ENCODE results near the gene PIP4K2B. TPM values are rescaled to one million over a fixed set of nuclear protein-coding genes. Genes with fewer than 3 reads are reported as not detected.

The PIP4K2B gene
- total and polyA plus RNA-seq, 2 donors from 2014 or later = 15.3 to 41.2 TPM

GRCh38 chr17:38786372-38786771 is 13.0 kb downstream of the PIP4K2B start:
- intact Hi-C loops (cut with DNase I) = no loop called here

GRCh38 chr17:38783227-38783626 is 16.1 kb downstream of the PIP4K2B start:
- Histone ChIP-seq H3K4me1 (ENCODE audit: control insufficient read depth in 2 of 3, insufficient read depth in 2 of 3, low read depth in 1 of 3, low read length in 3 of 3) (no peaks in the 10 kb centered on the region), H3K36me3 (ENCODE audit: control insufficient read depth in 2 of 3, insufficient read depth in 3 of 3, low read length in 3 of 3) (peaks cover 22 to 77% (median 62%) of the 10 kb centered on the region in 3 donors)
- no peak for FAIRE-seq

More at GRCh38 chr17:38786372-38786771, 13.0 kb downstream of the PIP4K2B start:
- Histone ChIP-seq H3K9ac (ENCODE audit: low read length in 3 of 3) (no peak overlapping the region), H3K4me3 (ENCODE audit: low read length in 3 of 3) (no peak overlapping the region), H3K9me3 (ENCODE audit: control insufficient read depth in 2 of 3, insufficient read depth in 1 of 3, low read length in 3 of 3) (no peaks in the 10 kb centered on the region), H3K36me3 (ENCODE audit: control insufficient read depth in 2 of 3, insufficient read depth in 3 of 3, low read length in 3 of 3) (peaks cover 18 to 45% (median 37%) of the 10 kb centered on the region in 3 donors), H3K27ac (ENCODE audit: low read depth in 2 of 2, low read length in 2 of 2) (no peak overlapping the region), H3K27me3 (ENCODE audit: control insufficient read depth, insufficient read depth, low read length) (no peaks in the 10 kb centered on the region), H3K4me1 (ENCODE audit: control insufficient read depth in 2 of 3, insufficient read depth in 2 of 3, low read depth in 1 of 3, low read length in 3 of 3) (peaks cover 0 to 5% (median 4%) of the 10 kb centered on the region in 3 donors)
- no peak for DNase-seq
- no peak for FAIRE-seq
- TF ChIP-seq, protein P1, sequence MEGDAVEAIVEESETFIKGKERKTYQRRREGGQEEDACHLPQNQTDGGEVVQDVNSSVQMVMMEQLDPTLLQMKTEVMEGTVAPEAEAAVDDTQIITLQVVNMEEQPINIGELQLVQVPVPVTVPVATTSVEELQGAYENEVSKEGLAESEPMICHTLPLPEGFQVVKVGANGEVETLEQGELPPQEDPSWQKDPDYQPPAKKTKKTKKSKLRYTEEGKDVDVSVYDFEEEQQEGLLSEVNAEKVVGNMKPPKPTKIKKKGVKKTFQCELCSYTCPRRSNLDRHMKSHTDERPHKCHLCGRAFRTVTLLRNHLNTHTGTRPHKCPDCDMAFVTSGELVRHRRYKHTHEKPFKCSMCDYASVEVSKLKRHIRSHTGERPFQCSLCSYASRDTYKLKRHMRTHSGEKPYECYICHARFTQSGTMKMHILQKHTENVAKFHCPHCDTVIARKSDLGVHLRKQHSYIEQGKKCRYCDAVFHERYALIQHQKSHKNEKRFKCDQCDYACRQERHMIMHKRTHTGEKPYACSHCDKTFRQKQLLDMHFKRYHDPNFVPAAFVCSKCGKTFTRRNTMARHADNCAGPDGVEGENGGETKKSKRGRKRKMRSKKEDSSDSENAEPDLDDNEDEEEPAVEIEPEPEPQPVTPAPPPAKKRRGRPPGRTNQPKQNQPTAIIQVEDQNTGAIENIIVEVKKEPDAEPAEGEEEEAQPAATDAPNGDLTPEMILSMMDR (IDR thresholded peaks at IDR 0.05; ENCODE audit: borderline replicate concordance, extremely low read depth, insufficient read depth) = no peak

DNA sequence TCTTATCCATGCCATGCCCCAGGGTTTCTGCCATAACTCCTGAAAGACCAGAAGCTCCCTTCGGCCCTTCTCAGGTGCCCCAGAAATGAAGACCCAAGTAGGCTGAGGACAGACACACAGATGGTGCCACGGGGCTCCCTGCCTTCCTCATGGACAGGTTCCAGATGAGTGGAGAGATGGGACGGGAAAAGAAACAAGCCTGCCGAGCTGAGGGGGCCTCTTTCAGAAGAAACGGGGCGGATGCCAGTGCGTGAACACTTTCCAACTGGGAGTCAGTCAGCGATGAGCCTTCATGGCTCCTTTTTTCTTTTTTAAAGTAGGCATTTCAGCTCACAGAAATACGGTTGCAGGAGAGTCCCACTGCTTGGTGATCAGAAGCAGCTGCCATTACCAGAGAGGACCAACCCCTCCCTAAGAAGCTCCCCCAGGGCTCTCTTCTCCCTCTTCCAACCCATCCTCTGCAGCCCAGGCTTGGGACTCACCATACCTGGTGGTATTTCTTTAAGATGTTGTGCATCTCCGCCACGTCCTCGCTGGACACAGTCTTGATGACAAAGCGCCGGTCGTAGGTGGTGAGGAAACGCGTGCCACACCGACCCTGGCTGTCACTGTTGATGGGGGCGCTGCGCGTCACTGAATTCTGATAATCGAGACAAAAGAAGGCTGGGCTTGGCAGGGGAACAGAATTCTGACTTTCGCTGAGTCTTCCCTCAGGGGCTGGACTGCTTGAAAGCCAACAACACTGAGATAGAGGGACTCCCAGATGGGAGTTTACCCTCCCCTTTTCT is 19.2 kb downstream of the PIP4K2B start:
- Histone ChIP-seq H3K27ac (ENCODE audit: low read depth in 2 of 2, low read length in 2 of 2) (no peak overlapping the region), H3K4me3 (ENCODE audit: low read length in 3 of 3) (no peak overlapping the region), H3K27me3 (ENCODE audit: control insufficient read depth, insufficient read depth, low read length) (no peaks in the 10 kb centered on the region), H3K9me3 (ENCODE audit: control insufficient read depth in 2 of 3, insufficient read depth in 1 of 3, low read length in 3 of 3) (no peaks in the 10 kb centered on the region), H3K4me1 (ENCODE audit: control insufficient read depth in 2 of 3, insufficient read depth in 2 of 3, low read depth in 1 of 3, low read length in 3 of 3) (no peaks in the 10 kb centered on the region), H3K36me3 (ENCODE audit: control insufficient read depth in 2 of 3, insufficient read depth in 3 of 3, low read length in 3 of 3) (peaks cover 16 to 84% (median 66%) of the 10 kb centered on the region in 3 donors), H3K9ac (ENCODE audit: low read length in 3 of 3) (no peak overlapping the region)
- no peak for FAIRE-seq
- TF ChIP-seq, protein P1 (IDR thresholded peaks at IDR 0.05; ENCODE audit: borderline replicate concordance, extremely low read depth, insufficient read depth) = no peak
- intact Hi-C loops (cut with DNase I) = no loop called here
- DNase-seq = no peak

More at GRCh38 chr17:38783227-38783626, 16.1 kb downstream of the PIP4K2B start:
- TF ChIP-seq, protein P1 (IDR thresholded peaks at IDR 0.05; ENCODE audit: borderline replicate concordance, extremely low read depth, insufficient read depth) = no peak
- no peak for DNase-seq
- Histone ChIP-seq H3K27ac (ENCODE audit: low read depth in 2 of 2, low read length in 2 of 2) (no peak overlapping the region), H3K9ac (ENCODE audit: low read length in 3 of 3) (no peak overlapping the region), H3K4me3 (ENCODE audit: low read length in 3 of 3) (no peak overlapping the region), H3K27me3 (ENCODE audit: control insufficient read depth, insufficient read depth, low read length) (no peaks in the 10 kb centered on the region), H3K9me3 (ENCODE audit: control insufficient read depth in 2 of 3, insufficient read depth in 1 of 3, low read length in 3 of 3) (no peaks in the 10 kb centered on the region)
- intact Hi-C loops (cut with DNase I) = no loop called here

Measured in kidney (tissue), 14 donors.